Measurements from ENCODE around the gene MS4A4A. TPM values are rescaled to one million over a fixed set of nuclear protein-coding genes. Genes with fewer than 3 reads are reported as not detected.

MS4A4A gene
- total and polyA plus RNA-seq, 2 of the 13 experiments (the other 11 are each of a cell fraction or from before 2014, with no cell fraction given) = not detected

DNA sequence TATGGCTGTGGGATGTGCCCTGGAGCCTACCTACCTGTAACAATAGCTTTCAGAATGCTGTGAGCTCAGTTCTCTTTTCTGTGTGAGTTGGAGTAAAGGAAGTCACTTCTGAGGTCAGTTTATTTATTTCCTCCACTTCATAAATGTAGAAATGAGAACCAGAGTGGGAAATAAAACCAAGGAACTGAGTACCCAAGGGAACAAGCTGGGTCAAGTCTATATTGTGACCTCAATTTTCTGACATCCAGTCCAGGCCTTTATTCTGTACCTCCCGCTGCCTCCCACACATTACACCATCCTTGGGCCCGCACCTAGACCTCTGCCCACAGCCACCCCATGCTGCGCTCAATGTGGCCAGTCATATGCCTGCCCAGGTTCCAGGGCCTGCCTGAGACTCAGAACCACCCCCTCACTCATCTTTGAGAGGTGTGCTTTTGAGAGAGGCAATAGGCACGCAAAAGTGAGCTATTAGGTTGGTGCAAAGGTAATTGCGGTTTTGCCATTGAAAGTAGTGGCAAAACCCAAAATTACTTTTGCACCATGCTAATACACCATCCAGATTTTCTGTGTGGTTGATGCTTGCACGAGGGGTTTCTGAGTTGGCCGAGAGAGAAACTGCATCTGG lies 56.4 kb downstream of the MS4A4A start (continued):
- no peak for TF ChIP-seq THAP11 (CRISPR knock-in tag; IDR thresholded peaks at IDR 0.05)
- no peak for TF ChIP-seq KAT7 (CRISPR knock-in tag; IDR thresholded peaks at IDR 0.05; ENCODE audit: borderline replicate concordance)

DNA sequence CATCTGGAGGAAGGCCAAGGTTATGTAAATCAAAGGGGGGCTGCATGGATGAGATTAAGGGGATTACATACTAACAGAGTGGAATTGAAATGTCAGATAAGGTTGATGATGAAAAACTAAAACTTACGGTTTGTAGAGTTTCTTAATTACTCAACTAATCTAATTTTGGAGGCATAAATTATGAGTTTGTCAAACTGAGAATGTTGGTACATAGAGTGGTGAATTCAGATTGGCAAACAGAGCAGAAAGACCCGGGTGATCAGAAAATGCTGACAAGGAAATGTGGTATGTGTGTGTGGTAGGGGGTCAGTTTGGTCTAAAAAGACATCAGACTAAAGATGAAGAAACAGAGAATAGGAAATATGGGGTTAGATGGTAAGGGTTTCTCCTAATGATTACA lies 57.6 kb downstream of the MS4A4A start:
- no TSS peak for BruUV-seq (replicated peaks)
- CTCF ChIA-PET (ENCODE audit: low intra/inter-chr PET ratio, low total read pairs) = no interaction called here
- peak in 1 of 2 experiments; percentile 21; a peak in 1 of 4 replicates for TF ChIP-seq MAFK (conservative IDR thresholded peaks at IDR 0.05 in 1 of 2, IDR thresholded peaks at IDR 0.05 in 1 of 2; ENCODE audit: low read length in 2 of 2)
- no peak for TF ChIP-seq TCF12 (IDR thresholded peaks at IDR 0.05)
- no peak for TF ChIP-seq TCF12 (CRISPR knock-in tag; IDR thresholded peaks at IDR 0.05)
- H3K9me3 ChIP-seq (ENCODE audit: low read length) = no peaks in the 10 kb centered on the region
- H4K20me1 ChIP-seq (ENCODE audit: insufficient read depth, low read length) = no peaks in the 10 kb centered on the region
- intact Hi-C loops (cut with micrococcal nuclease; ENCODE audit: unreplicated experiment) = no loop called here
- no peak overlapping the region for H3K9ac ChIP-seq (ENCODE audit: insufficient read depth, low read depth, low read length)
- no peak overlapping the region for H2AFZ ChIP-seq (ENCODE audit: low read length)
- no peak overlapping the region for H3K4me3 ChIP-seq (replicated peaks in 1 of 3; ENCODE audit: insufficient read depth in 1 of 3, low read depth in 2 of 3, low read length in 3 of 3)
- H3K79me2 ChIP-seq (ENCODE audit: insufficient read depth, low read length) = no peaks in the 10 kb centered on the region
- H3K4me2 ChIP-seq (ENCODE audit: low read depth, low read length) = no peak overlapping the region
- no peak for DNase-seq (ENCODE audit: low spot score)
- POLR2A ChIA-PET = no interaction called here
- in situ Hi-C loops (cut with HindIII; ENCODE audit: extremely low pct_ligation_motif_present, low pct_unique_long_range_greater_than_20kb) = loop anchor here (25.0 kb wide), 1 partner anchor 149 kb away; the partner anchor contains the start of gene MS4A12
- no peaks in the 10 kb centered on the region for H3K27me3 ChIP-seq (ENCODE audit: control insufficient read depth in 1 of 2, insufficient read depth in 2 of 2, low read length in 2 of 2)
- no peaks in the 10 kb centered on the region for H3K4me1 ChIP-seq (ENCODE audit: insufficient read depth, low read length)
- no peak for FAIRE-seq
- 22% methylated on average over 2 of the region's 2 CpGs for WGBS (ENCODE audit: low lambda C conversion rate)
- H3K36me3 ChIP-seq (replicated peaks in 1 of 2; ENCODE audit: control insufficient read depth in 1 of 2, insufficient read depth in 2 of 2, low read length in 2 of 2) = no peaks in the 10 kb centered on the region
- H3K27ac ChIP-seq (ENCODE audit: extremely low read length, insufficient read depth, low read length) = no peak overlapping the region
- no peak for ATAC-seq

DNA sequence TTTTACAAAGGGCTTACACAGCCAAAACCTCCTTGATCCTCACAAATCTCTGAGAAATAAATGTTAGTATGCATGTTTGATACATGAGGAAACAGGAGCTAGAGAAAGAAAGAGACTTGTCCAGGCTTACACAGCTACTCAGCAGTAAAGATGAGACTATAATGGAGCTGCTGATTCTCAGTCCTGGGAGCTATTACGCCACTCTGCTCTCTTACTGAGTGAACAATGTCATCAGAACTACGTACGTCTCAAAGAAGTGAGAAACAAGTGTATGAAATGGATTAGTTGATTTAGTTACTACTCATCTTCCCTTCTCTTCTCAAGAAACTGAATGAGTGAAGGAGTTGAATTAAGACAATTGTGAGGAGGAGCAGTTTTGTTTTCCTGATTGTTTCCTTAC lies 58.9 kb downstream of the MS4A4A start:
- in situ Hi-C loops (cut with HindIII; ENCODE audit: extremely low pct_ligation_motif_present, low pct_unique_long_range_greater_than_20kb) = loop anchor here (25.0 kb wide), 1 partner anchor 148 kb away; the partner anchor contains the start of gene MS4A12
- Histone ChIP-seq H3K79me2 (ENCODE audit: insufficient read depth, low read length) (no peaks in the 10 kb centered on the region), H3K4me2 (ENCODE audit: low read depth, low read length) (no peak overlapping the region), H3K27me3 (ENCODE audit: control insufficient read depth in 1 of 2, insufficient read depth in 2 of 2, low read length in 2 of 2) (no peaks in the 10 kb centered on the region), H3K4me1 (ENCODE audit: insufficient read depth, low read length) (no peaks in the 10 kb centered on the region), H3K4me3 (replicated peaks in 1 of 3; ENCODE audit: insufficient read depth in 1 of 3, low read depth in 2 of 3, low read length in 3 of 3) (no peak overlapping the region), H2AFZ (ENCODE audit: low read length) (no peak overlapping the region), H3K36me3 (replicated peaks in 1 of 2; ENCODE audit: control insufficient read depth in 1 of 2, insufficient read depth in 2 of 2, low read length in 2 of 2) (no peaks in the 10 kb centered on the region), H3K27ac (ENCODE audit: extremely low read length, insufficient read depth, low read length) (no peak overlapping the region), H3K9me3 (ENCODE audit: low read length) (no peaks in the 10 kb centered on the region), H4K20me1 (ENCODE audit: insufficient read depth, low read length) (no peaks in the 10 kb centered on the region), H3K9ac (ENCODE audit: insufficient read depth, low read depth, low read length) (no peak overlapping the region)
- 8% methylated on average over 3 of the region's 3 CpGs for WGBS (ENCODE audit: low lambda C conversion rate)
- DNase-seq (ENCODE audit: low spot score) (no peak), ATAC-seq (no peak), FAIRE-seq (no peak)
- intact Hi-C loops (cut with micrococcal nuclease; ENCODE audit: unreplicated experiment) = no loop called here
- ChIA-PET CTCF (ENCODE audit: low intra/inter-chr PET ratio, low total read pairs) (no interaction called here), POLR2A (no interaction called here)
- BruUV-seq (replicated peaks) = no TSS peak
- TF ChIP-seq SP2 (CRISPR knock-in tag; IDR thresholded peaks at IDR 0.05) (no peak), CCDC6 (CRISPR knock-in tag; IDR thresholded peaks at IDR 0.05) (no peak), RBM39 (IDR thresholded peaks at IDR 0.05; ENCODE audit: low read depth, low read length, poor library complexity, severe bottlenecking) (no peak), ATM (IDR thresholded peaks at IDR 0.05; ENCODE audit: borderline replicate concordance) (no peak)
- TF ChIP-seq, protein P1, sequence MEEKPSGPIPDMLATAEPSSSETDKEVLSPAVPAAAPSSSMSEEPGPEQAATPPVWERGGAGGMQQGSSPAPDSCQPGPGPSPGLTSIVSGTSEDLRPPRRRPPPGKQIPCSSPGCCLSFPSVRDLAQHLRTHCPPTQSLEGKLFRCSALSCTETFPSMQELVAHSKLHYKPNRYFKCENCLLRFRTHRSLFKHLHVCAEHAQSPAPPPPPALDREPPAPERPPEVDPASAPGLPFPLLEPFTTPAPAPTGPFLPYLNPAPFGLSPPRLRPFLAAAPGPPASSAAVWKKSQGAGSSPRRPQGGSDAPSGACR (CRISPR knock-in tag; IDR thresholded peaks at IDR 0.05) = no peak
- TF ChIP-seq, protein P2, sequence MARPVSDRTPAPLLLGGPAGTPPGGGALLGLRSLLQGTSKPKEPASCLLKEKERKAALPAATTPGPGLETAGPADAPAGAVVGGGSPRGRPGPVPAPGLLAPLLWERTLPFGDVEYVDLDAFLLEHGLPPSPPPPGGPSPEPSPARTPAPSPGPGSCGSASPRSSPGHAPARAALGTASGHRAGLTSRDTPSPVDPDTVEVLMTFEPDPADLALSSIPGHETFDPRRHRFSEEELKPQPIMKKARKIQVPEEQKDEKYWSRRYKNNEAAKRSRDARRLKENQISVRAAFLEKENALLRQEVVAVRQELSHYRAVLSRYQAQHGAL (CRISPR knock-in tag; IDR thresholded peaks at IDR 0.05; ENCODE audit: not compliant biosample characterization) = no peak

All from HepG2 (cell line).